K562 (cell line): Measurements from ENCODE around the gene PIGK. TPM values are rescaled to one million over a fixed set of nuclear protein-coding genes. Genes with fewer than 3 reads are reported as not detected.

Experiments used
- ATAC-seq: fragments of 200-7000 bp; cut with Tn5 transposase; 3 replicates; pipeline ENCODE4 v1.9.1; 2020; ENCODE audit warnings: moderate library complexity
- BruUV-seq: library from RNA; stranded (reverse); fragments of 400-500 nt; replicated peaks from 2 replicates; lab custom pipeline; 2021; lab: Mats Ljungman, UMichigan
- CTCF ChIA-PET: fragments of 300-600 bp; formaldehyde crosslinking; extraction: SDS; loops from one replicate; lab custom pipeline; 2021; ENCODE audit warnings: low intra/inter-chr PET ratio; lab: Yijun Ruan, JAX
- POLR2A ChIA-PET: fragments of 300-600, 350-650 bp; sonication (Branson Sonifier 250); formaldehyde crosslinking; extraction: SDS; loops from one replicate; lab custom pipeline; 2021; ENCODE audit warnings: antibody characterized with exemption, inconsistent platforms; lab: Yijun Ruan, JAX
- DNase-seq, 4 experiments: peaks; one replicate each; pipeline versions ENCODE4 v3.0.0 to v3.0.0-alpha.2; 2011 to 2018; ENCODE audit warnings: low spot score in 3 of 4, mixed read lengths in 3 of 4; ENCODE audit errors: extremely low read depth in 1 of 4
- FAIRE-seq: peaks from 2 replicates; lab custom pipeline; 2011; peaks lifted over from hg19 to GRCh38; lab: Jason Lieb, UNC
- H2AFZ ChIP-seq: 2 replicates; pipeline ENCODE4 v1.6.0; 2011; ENCODE audit warnings: low read depth, low read length, control low read depth, inconsistent platforms
- H3K27ac ChIP-seq: fragments of 200-600 bp; 3 replicates; pipeline ENCODE4 v1.8.0; 2011; ENCODE audit warnings: low read depth, mild to moderate bottlenecking, control low read depth, inconsistent platforms, low read length, moderate library complexity, mixed read lengths; ENCODE audit errors: extremely low read depth
- H3K27me3 ChIP-seq, 2 experiments: fragments of 300-600 bp in 1 of 2; 2 replicates in 1 of 2; 3 replicates in 1 of 2; pipeline versions ENCODE4 v1.6.0 to v1.8.0; 2011; ENCODE audit warnings: inconsistent platforms in 2 of 2, low read length in 2 of 2, mild to moderate bottlenecking in 1 of 2, mixed read lengths in 1 of 2, moderate library complexity in 1 of 2; ENCODE audit not compliant: control insufficient read depth in 2 of 2, insufficient read depth in 2 of 2
- H3K36me3 ChIP-seq: fragments of 300-600 bp; 3 replicates; pipeline ENCODE4 v1.8.0; 2011; ENCODE audit warnings: mild to moderate bottlenecking, low read length, inconsistent platforms; ENCODE audit not compliant: control insufficient read depth, insufficient read depth
- H3K4me1 ChIP-seq, 2 experiments: fragments of 200-600 bp in 1 of 2; replicated peaks in 1 of 2; 2 replicates in 1 of 2; 3 replicates in 1 of 2; pipeline versions ENCODE4 v1.5.1 to v1.8.0; 2011; ENCODE audit warnings: inconsistent platforms in 2 of 2, low read length in 2 of 2, mild to moderate bottlenecking in 1 of 2, mixed read lengths in 1 of 2, moderate library complexity in 1 of 2; ENCODE audit not compliant: control insufficient read depth in 2 of 2, insufficient read depth in 2 of 2
- H3K4me2 ChIP-seq: 2 replicates; pipeline ENCODE4 v1.6.1; 2011; ENCODE audit warnings: low read length, control low read depth, inconsistent platforms, mixed read lengths; ENCODE audit not compliant: insufficient read depth
- H3K4me3 ChIP-seq: fragments of 200-600 bp; sonication (generic), shearing (Covaris generic); 2 replicates; pipeline ENCODE4 v1.5.1; 2016; ENCODE audit warnings: control low read depth, inconsistent platforms
- H3K79me2 ChIP-seq: fragments of 200-600 bp; 3 replicates; pipeline ENCODE4 v1.8.0; 2011; ENCODE audit warnings: low read length, inconsistent platforms; ENCODE audit not compliant: control insufficient read depth, insufficient read depth
- H3K9ac ChIP-seq, 2 experiments: 2 replicates each; pipeline versions ENCODE4 v1.6.0 to v1.6.1; 2011; ENCODE audit warnings: low read depth in 2 of 2, low read length in 2 of 2, control low read depth in 1 of 2, inconsistent platforms in 1 of 2, mild to moderate bottlenecking in 1 of 2, mixed read lengths in 1 of 2; ENCODE audit not compliant: insufficient read depth in 1 of 2
- H3K9me1 ChIP-seq: one replicate; pipeline ENCODE4 v1.6.0; 2011; ENCODE audit warnings: inconsistent platforms, mild to moderate bottlenecking, low read length, moderate library complexity; ENCODE audit not compliant: control insufficient read depth, insufficient read depth
- H3K9me3 ChIP-seq: replicated peaks from 2 replicates; pipeline ENCODE4 v1.5.1; 2011; ENCODE audit warnings: low read depth, low read length, inconsistent platforms; ENCODE audit not compliant: control insufficient read depth, insufficient read depth
- H4K20me1 ChIP-seq: replicated peaks from 2 replicates; pipeline ENCODE4 v1.6.1; 2011; ENCODE audit warnings: low read length, inconsistent platforms, mixed read lengths; ENCODE audit not compliant: control insufficient read depth, insufficient read depth
- CCNT2 ChIP-seq: IDR thresholded peaks from 2 replicates; pipeline ENCODE4 v1.6.1; 2011; ENCODE audit warnings: borderline replicate concordance, low read depth, mild to moderate bottlenecking, moderate library complexity, mixed read lengths, low read length; ENCODE audit not compliant: insufficient read length; ENCODE audit errors: extremely low read depth
- ETV1 ChIP-seq: fragments of 450-650 bp; conservative IDR thresholded peaks from 2 replicates; pipeline ENCODE4 v1.6.1; 2016; ENCODE audit warnings: missing genetic modification characterization, control low read depth, low read depth, missing compliant biosample characterization
- HINFP ChIP-seq: fragments of 450-650 bp; conservative IDR thresholded peaks from 2 replicates; pipeline ENCODE4 v1.6.1; 2016; ENCODE audit warnings: missing genetic modification characterization, low read depth, mild to moderate bottlenecking, control low read depth, missing compliant biosample characterization
- SOX6 ChIP-seq: fragments of 450-650 bp; IDR thresholded peaks from 2 replicates; pipeline ENCODE4 v1.6.1; 2014; ENCODE audit warnings: mild to moderate bottlenecking
- ZNF586 ChIP-seq: fragments of 450-650 bp; formaldehyde crosslinking; conservative IDR thresholded peaks from 2 replicates; pipeline ENCODE4 v1.4.0; 2020; ENCODE audit warnings: mild to moderate bottlenecking, moderate library complexity
- ZNF764 ChIP-seq: fragments of 250-450 bp; sonication (Bioruptor Pico); IDR thresholded peaks from 2 replicates; pipeline ENCODE4 v1.4.0; 2020; ENCODE audit warnings: low read depth, mild to moderate bottlenecking, moderate library complexity
- WGBS: fragments of 100-300 bp; shearing (Covaris generic); methylation state at CpG from one replicate; pipeline ENCODE4 v1.1.6; 2016; ENCODE audit warnings: low coverage, mixed read lengths; ENCODE audit not compliant: insufficient coverage; ENCODE audit errors: missing lambda C conversion rate; 5-methylcytosine and 5-hydroxymethylcytosine counted together
- in situ Hi-C: fragments of 300-500 bp; cut with MboI; formaldehyde crosslinking; loops from 4 replicates; pipeline ENCODE4 v1.15.0; 2018; ENCODE audit warnings: inconsistent platforms, mixed read lengths
- intact Hi-C: fragments of 100-400 bp; cut with micrococcal nuclease; formaldehyde crosslinking; loops from 2 replicates; pipeline ENCODE4 v1.14.2; 2022
- polyA plus RNA-seq, 8 experiments: library from polyadenylated mRNA; depleted of rRNA in 4 of 8; stranded (reverse) in 5 of 8; unstranded in 3 of 8; fragments of >200 nt; fragmentation: Nextera tagmentation in 2 of 8; fragmentation: Illumina TruSeq in 1 of 8; extraction: Ambion mirVana in 2 of 8; extraction: Trizol in 1 of 8; gene quantifications; 2 replicates each; pipeline versions ENCODE4 v1.2.1 to v1.2.3, GENCODE V29; 2011 to 2014; ENCODE audit warnings: inconsistent platforms in 1 of 8, missing spikeins in 1 of 8
- total RNA-seq, 7 experiments: library from RNA; depleted of rRNA in 6 of 7; stranded (reverse); fragments of >200 nt in 6 of 7; fragmentation: Illumina TruSeq in 2 of 7; extraction: Trizol in 2 of 7; gene quantifications; 2 replicates each; pipeline versions ENCODE4 v1.2.1 to v1.2.3, GENCODE V29; 2011 to 2021; ENCODE audit warnings: low replicate concordance in 1 of 7

Gene PIGK
- total and polyA plus RNA-seq, 9 of the 15 experiments (the other 6 are each of a cell fraction or from before 2014, with no cell fraction given): 15.7 to 59.5 (median 29.9) TPM

GRCh38 chr1:77267035-77267434 is 47.8 kb upstream of the PIGK start:
- WGBS: 0% methylated on average over 1 of the region's 1 CpG
- TF ChIP-seq HINFP (tag): no peak
- no peak for TF ChIP-seq ETV1 (tag)
- TF ChIP-seq, all 486 proteins: peak for 0
- Histone ChIP-seq H3K4me3 (no peak overlapping the region), H3K27ac (no peak overlapping the region), H3K4me1 (no peaks in the 10 kb centered on the region), H4K20me1 (no peaks in the 10 kb centered on the region), H3K4me2 (no peak overlapping the region), H3K27me3 (no peaks in the 10 kb centered on the region), H3K9me3 (no peaks in the 10 kb centered on the region), H3K9me1 (no peaks in the 10 kb centered on the region), H3K79me2 (no peaks in the 10 kb centered on the region), H2AFZ (no peak overlapping the region), H3K9ac (no peak overlapping the region), H3K36me3 (no peaks in the 10 kb centered on the region)
- DNase-seq (no peak), FAIRE-seq (no peak), ATAC-seq (no peak)
- in situ Hi-C loops (no loop called here), intact Hi-C loops (no loop called here)
- no TSS peak for BruUV-seq
- ChIA-PET CTCF (no interaction called here), POLR2A (no interaction called here)

GRCh38 chr1:77265180-77265579 is 46.0 kb upstream of the PIGK start:
- H4K20me1 ChIP-seq: no peaks in the 10 kb centered on the region
- POLR2A ChIA-PET: no interaction called here
- no peak for DNase-seq
- TF ChIP-seq CCNT2 (no peak), ZNF586 (no peak), SOX6 (no peak), ZNF764 (CRISPR knock-in tag) (no peak)
- TF ChIP-seq, all 486 proteins: peak for 0
- no TSS peak for BruUV-seq
- 0% methylated on average over 1 of the region's 1 CpG for WGBS
- Histone ChIP-seq H3K4me1 (no peaks in the 10 kb centered on the region), H3K27me3 (no peaks in the 10 kb centered on the region), H3K4me2 (no peak overlapping the region), H2AFZ (no peak overlapping the region), H3K36me3 (no peaks in the 10 kb centered on the region), H3K9me3 (no peaks in the 10 kb centered on the region), H3K27ac (no peak overlapping the region), H3K79me2 (no peaks in the 10 kb centered on the region), H3K4me3 (no peak overlapping the region), H3K9ac (no peak overlapping the region), H3K9me1 (no peaks in the 10 kb centered on the region)
- intact Hi-C loops (no loop called here), in situ Hi-C loops (no loop called here)
- no peak for FAIRE-seq
- no peak for ATAC-seq
- CTCF ChIA-PET: no interaction called here
